GM12801 (cell line): ENCODE results near the gene TPRX1.
"Not testable (repeated sequence)": the region's sequence is repeated elsewhere in the genome, so short reads cannot be mapped to it uniquely, and the experiment has no call there.

ENCODE experiments used
- CTCF ChIP-seq: IDR thresholded peaks from one replicate; pipeline ENCODE4 v1.5.1; 2011; ENCODE audit warnings: control low read depth; ENCODE audit not compliant: insufficient read length; ENCODE audit errors: extremely low read depth

TPRX1 gene, protein sequence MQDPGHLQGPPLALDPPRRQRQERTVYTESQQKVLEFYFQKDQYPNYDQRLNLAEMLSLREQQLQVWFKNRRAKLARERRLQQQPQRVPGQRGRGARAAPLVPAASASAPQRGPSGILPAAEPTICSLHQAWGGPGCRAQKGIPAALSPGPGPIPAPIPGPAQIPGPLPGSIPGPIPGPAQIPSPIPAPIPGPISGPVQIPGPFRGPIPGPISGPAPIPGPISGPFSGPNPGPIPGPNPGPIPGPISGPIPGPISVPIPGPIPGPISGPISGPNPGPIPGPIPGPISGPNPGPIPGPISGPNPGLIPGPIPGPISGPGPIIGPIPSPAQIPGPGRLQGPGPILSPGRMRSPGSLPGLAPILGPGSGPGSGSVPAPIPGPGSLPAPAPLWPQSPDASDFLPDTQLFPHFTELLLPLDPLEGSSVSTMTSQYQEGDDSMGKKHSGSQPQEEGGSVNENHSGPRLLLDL

GRCh38 chr19:47804451-47804850 lies at the start of gene TPRX1:
TPRX1 (minus strand) TSS chr19:47804551; CDS start chr19:47804539, 12 bp downstream.
- not testable (repeated sequence) for TF ChIP-seq CTCF

GRCh38 chr19:47853003-47853402 lies 48.7 kb upstream of the TPRX1 start:
- TF ChIP-seq CTCF, result no peak

DNA sequence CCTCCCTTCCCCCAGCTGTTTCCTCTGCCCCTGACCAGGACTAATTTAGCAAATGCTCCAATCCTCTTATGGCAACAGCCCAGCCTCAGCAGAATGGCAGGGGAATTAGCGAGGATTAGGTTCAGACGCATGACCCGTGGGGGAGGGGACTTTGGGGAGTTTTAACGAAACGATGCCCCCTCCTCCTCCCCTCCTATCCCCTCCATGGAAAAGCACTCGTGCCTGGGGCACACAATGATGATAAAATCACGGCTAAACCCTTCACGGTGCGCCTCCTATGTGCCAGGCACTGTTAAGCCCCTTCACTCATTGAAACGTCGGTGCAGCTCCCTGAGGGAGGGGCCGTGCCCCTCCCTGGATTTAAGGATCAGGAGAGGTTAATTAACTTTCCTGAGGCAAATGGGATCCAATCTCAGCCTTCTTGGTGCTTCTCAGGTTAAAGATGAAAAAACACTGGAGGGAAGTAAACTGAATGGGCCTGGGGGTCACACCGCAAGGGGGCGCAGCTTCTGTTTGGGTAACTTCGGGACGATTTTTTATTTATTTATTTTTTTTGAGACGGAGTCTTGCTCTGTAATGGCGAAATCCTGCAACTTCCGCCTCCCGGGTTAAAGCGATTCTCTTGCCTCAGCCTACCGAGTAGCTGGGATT lies 44.6 kb upstream of the TPRX1 start:
- TF ChIP-seq CTCF, result no peak

GRCh38 chr19:47848425-47848822 lies 44.1 kb upstream of the TPRX1 start:
- no peak for TF ChIP-seq CTCF

- TF ChIP-seq CTCF, result no peak
These were observed 38.6 kb upstream of the TPRX1 start for GRCh38 chr19:47842941-47843340.

DNA sequence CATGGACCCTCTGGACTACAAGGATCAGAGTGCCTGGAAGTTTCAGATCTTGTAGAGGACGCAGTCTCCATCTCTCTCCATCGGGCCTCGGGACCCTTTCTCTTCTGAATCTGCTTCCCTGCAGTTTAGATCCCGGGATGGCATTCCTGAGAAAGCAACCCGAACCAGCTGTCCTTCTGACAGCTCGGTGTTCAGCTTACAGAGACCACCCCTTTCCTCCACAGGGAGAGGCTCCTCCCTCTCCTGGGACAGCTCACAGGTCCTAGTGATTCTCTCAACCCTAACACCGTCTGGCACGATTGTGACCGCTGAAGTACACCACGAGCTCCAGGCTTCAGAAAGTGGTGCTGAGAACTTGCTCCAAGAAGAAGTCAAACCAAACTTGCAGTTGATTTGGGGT lies 35.6 kb upstream of the TPRX1 start:
- TF ChIP-seq CTCF, result no peak

GRCh38 chr19:47839411-47839810 lies 35.1 kb upstream of the TPRX1 start:
- no peak for TF ChIP-seq CTCF
